Activated CD4-positive, CD25-positive, alpha-beta regulatory T cell treated with anti-CD3 and anti-CD28 coated beads, Interleukin-2, amount 50 U/mL, for 16 hours (primary cell): ENCODE measurements around the gene GCNT1.
"Not testable (repeated sequence)": the region's sequence is repeated elsewhere in the genome, so short reads cannot be mapped to it uniquely, and the experiment has no call there.

Experiments
- DNase-seq: peaks from one replicate; pipeline ENCODE4 v3.0.0-alpha.2; 2020; ENCODE audit warnings: low read depth, low spot score

Gene GCNT1

DNA sequence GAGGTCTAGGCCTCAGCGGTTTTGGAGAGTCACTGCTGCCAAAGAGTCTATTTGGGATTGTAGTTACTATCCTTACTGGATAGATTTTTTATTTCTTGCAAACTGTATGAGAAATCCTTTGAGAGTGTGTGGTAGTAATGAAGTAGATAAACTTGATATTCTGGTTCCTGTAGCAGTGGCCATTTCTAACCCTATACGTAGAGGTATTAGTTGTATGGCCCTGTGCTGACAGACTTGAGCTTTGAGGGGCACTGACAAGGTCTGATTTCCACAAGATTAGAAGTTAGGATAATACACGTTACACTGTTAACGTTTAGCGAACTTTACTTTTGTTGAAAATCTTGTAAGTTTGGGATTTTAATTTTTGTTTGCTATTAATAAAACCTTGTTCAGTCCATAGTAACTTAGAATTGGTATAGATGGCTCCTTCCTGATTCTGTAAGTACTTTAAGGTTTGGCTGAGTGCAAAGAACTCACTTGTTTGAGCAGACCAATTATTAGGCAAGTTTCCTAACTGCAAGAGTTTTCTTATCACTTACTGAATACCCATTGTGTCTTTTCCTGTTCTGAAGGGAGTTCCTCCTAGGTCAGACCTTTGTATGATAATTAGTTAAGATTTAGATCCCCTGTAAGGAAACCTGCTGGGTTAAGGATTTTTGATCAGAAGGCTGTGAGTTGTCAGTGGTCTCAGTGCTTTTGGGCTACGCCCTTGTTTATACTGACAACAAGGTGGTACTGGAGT is 31.4 kb downstream of the GCNT1 start:
- DNase-seq: no peak

DNA sequence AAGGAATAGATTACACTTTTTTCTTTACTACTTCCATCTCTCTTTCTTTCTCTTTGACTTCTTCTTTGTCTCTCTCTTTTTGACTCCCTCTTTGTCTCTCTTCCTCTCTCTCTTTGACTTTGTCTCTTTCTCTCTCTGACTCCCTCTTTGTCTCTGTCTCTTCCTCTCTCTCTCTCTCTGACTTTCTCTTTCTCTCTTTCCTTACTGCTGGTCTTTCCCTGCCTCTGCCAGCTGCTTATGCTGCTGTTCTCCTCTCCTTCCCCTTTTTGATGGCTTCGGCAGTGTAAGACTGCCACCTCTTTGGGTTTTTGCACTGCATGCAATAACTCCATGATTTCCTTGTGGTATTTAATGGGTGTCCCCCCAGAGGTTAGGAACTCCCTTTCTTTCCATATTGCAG is 32.1 kb downstream of the GCNT1 start:
- DNase-seq: not testable (repeated sequence)

GRCh38 chr9:76493496-76493895 is 34.5 kb downstream of the GCNT1 start:
- not testable (repeated sequence) for DNase-seq

DNA sequence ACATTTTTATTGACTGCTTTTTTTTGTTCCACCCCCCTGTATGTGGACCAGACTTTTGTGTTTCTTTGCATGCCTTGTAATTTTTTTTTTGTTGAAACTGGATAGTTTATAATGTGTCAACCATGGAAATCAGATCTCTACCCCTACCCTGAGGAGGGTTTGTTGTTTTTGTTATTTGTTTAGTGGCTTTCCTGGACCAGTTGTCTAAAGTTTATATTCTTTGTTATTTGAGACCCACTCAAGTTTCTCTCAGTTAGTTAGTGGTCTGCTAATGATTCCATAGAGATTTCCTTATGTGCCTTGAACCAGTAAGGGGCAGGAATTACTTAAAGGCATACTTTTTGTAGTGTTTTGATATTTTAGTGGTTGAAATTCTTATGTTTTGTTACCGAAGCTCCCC is 41.1 kb downstream of the GCNT1 start:
- DNase-seq: no peak

DNA sequence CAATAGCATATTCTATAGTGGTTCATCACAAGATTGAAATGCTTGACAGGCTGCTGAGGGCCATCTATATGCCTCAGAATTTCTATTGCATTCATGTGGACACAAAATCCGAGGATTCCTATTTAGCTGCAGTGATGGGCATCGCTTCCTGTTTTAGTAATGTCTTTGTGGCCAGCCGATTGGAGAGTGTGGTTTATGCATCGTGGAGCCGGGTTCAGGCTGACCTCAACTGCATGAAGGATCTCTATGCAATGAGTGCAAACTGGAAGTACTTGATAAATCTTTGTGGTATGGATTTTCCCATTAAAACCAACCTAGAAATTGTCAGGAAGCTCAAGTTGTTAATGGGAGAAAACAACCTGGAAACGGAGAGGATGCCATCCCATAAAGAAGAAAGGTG is 43.8 kb downstream of the GCNT1 start:
- no peak for DNase-seq

GRCh38 chr9:76510041-76510440 is 51.1 kb downstream of the GCNT1 start:
- DNase-seq: no peak

- DNase-seq: no peak
Measured at GRCh38 chr9:76510446-76510845, 51.5 kb downstream of the GCNT1 start.

- no peak for DNase-seq
Measured at GRCh38 chr9:76512826-76513225, 53.8 kb downstream of the GCNT1 start.

DNA sequence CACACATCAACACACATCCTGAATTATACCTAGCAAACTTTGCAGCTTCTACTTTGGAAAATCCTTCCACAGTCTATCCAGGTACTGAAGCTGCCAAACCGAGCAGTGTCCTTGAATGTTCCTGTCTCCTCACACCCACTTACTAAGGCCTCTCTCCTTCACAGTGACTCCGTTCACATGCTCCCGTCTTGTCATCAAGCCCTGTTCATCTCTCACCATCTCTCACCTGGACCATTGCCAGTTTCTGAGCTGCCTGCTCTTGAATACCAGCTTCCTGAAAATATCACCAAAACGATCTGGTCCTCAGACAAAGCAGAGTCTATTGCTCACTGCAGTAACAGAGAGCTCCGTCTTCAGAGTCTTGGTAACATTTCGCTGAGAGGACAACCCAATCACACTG is 57.4 kb downstream of the GCNT1 start:
- no peak for DNase-seq

DNA sequence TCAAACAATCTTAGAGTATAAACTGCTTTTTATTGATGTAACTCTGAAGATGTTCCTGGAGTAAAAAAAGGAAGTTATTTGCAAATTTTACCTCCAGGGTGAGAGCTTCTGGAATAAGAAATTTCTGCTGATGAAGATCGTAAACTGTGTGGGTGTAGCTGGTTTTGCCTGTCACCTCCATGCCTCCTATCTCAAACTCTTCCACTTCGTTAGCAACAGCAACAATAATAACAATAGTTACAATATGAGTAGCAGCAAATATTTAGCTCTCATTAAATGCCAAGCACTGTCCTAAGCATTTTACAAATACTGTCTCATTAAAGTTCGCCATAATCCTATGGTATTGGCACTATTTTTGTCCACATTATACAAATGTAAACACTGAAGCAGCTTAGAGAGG is 57.9 kb downstream of the GCNT1 start:
- DNase-seq: no peak

- DNase-seq: no peak
Measured at GRCh38 chr9:76519075-76519835, 60.3 kb downstream of the GCNT1 start.

- no peak for DNase-seq
Measured at GRCh38 chr9:76521244-76521681, 62.3 kb downstream of the GCNT1 start.

GRCh38 chr9:76521906-76522305 is 62.9 kb downstream of the GCNT1 start:
- no peak for DNase-seq

GRCh38 chr9:76523617-76524200 is 64.7 kb downstream of the GCNT1 start:
- not testable (repeated sequence) for DNase-seq

- DNase-seq: no peak
Measured at GRCh38 chr9:76525196-76525595, 66.2 kb downstream of the GCNT1 start.

GRCh38 chr9:76526026-76526425 is 67.0 kb downstream of the GCNT1 start:
- DNase-seq: no peak

- DNase-seq: no peak
Measured at GRCh38 chr9:76528056-76528455, 69.1 kb downstream of the GCNT1 start.

GRCh38 chr9:76528642-76529190 is 69.7 kb downstream of the GCNT1 start:
- DNase-seq: no peak

DNA sequence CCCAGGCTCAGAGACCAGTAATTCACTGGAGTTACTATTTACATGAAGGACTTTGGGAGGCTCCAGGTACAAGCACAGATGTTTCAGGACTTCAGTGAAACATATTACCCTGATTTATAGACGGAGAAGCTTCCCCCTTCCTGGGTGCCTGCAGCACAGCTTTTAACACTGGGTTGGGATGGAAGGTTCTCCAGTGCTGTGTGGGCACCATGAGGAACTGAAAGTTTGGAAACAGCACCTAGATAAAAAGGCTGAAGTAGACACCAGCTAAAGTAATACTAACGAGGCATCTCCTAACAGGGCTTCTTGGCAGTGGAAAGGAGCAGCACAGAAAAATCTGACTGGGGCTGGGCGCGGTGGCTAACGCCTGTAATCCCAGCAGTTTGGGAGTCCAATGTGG is 70.7 kb downstream of the GCNT1 start:
- no peak for DNase-seq

DNA sequence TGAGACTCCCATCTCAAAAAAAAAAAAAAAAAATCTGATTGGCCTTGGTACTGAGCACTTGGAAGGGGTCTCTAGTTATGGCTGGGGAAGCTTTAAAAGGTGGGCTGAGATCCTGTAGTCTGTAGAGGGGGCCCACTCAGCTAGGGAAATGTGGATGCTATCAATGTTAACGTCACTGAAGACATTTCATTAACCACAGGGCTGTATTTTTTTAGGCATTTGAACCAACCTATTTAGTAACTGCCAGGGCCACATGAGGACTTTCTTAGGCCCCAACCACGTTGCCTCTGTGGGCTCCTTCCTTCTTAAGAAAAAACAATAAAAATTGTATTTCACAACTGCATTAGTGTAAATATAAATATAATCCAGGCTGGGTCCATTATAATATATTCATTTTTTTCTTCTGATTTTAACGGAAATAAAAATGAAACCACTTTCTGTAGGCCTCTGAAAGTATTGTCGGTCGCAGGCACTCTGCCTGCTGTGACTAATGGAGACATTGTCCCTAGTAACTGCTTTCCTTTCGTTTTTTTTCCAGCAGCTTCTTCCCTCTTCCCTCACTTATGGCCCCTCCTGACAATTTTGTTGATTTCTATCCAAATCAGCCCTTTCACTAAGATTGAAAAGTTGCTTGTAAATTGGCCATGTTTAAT is 71.6 kb downstream of the GCNT1 start:
- DNase-seq: no peak

- DNase-seq: no peak
Measured at GRCh38 chr9:76531231-76531780, 72.3 kb downstream of the GCNT1 start.

- not testable (repeated sequence) for DNase-seq
Measured at GRCh38 chr9:76532877-76533276, 73.9 kb downstream of the GCNT1 start.
